GM19452 (cell line): ENCODE data around the gene ATF6.

Experiments
- ATAC-seq: cut with Tn5 transposase; IDR thresholded peaks from one replicate; pipeline ENCODE4 v1.9.1; 2021; ENCODE audit not compliant: unreplicated experiment

The ATF6 gene

GRCh38 chr1:161993576-161993975, 227.5 kb downstream of the ATF6 start:
- no peak for ATAC-seq

- no peak for ATAC-seq
Observed at GRCh38 chr1:161994175-161994668, 228.1 kb downstream of the ATF6 start.

- no peak for ATAC-seq
Observed at GRCh38 chr1:161997152-161997551, 231.0 kb downstream of the ATF6 start.

- ATAC-seq, result no peak
Observed at GRCh38 chr1:161998811-161999210, 232.7 kb downstream of the ATF6 start.

- no peak for ATAC-seq
Observed at GRCh38 chr1:161999301-162000052, 233.4 kb downstream of the ATF6 start.

GRCh38 chr1:162000053-162000420, 233.9 kb downstream of the ATF6 start:
- no peak for ATAC-seq

GRCh38 chr1:162003061-162003829, 237.1 kb downstream of the ATF6 start:
- no peak for ATAC-seq

GRCh38 chr1:162003830-162004215, 237.7 kb downstream of the ATF6 start:
- no peak for ATAC-seq

- ATAC-seq, result no peak
Observed at GRCh38 chr1:162004441-162004950, 238.4 kb downstream of the ATF6 start.

- no peak for ATAC-seq
Observed at GRCh38 chr1:162006081-162006480, 240.0 kb downstream of the ATF6 start.

- ATAC-seq, result no peak
Observed at GRCh38 chr1:162007466-162007865, 241.3 kb downstream of the ATF6 start.

GRCh38 chr1:162008799-162009198, 242.7 kb downstream of the ATF6 start:
- ATAC-seq, result no peak

GRCh38 chr1:162009501-162010174, 243.5 kb downstream of the ATF6 start:
- ATAC-seq, result no peak

GRCh38 chr1:162010175-162010506, 244.0 kb downstream of the ATF6 start:
- ATAC-seq, result no peak

GRCh38 chr1:162011337-162012012, 245.4 kb downstream of the ATF6 start:
- no peak for ATAC-seq

- ATAC-seq, result no peak
Observed at GRCh38 chr1:162013289-162013688, 247.2 kb downstream of the ATF6 start.
